NCI-H526 (cell line): ENCODE measurements around the gene RMDN2.
A peak's percentile ranks its signal among the peaks of the same experiment; 100 is the strongest.

Source experiments
- DNase-seq, 2 experiments: peaks; one replicate each; lab custom pipeline; 2025; lab: John Stamatoyannopoulos, UW

The RMDN2 gene

GRCh38 chr2:37925063-37925897 lies at the start of gene RMDN2:
Gene RMDN2 (plus strand): TSS chr2:37925287. CDS start chr2:37929278, 3,991 bp downstream.
- peak; percentile 73 to 94 for DNase-seq

GRCh38 chr2:37875403-37875906 lies 49.6 kb upstream of the RMDN2 start:
- no peak for DNase-seq

DNA sequence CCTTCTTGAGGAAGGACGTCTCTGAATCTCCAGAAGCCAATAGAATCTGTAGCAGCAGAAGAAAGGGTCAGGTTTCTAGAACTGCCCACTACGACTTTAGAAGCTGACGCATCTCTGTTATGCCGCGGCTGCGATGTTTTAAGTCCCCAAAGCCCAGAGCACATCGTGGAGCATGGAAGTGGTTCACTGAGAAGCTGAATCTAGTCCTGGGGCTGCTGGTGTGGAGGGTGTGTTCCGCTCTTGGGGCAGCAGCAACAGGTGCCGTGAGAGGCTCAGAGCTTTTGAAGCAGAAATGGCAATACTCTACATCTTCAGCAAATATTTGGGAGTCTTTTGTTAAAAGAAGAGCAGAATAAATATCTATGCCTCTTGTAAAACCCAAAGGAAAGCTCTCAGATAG lies 48.9 kb upstream of the RMDN2 start:
- DNase-seq = no peak

DNA sequence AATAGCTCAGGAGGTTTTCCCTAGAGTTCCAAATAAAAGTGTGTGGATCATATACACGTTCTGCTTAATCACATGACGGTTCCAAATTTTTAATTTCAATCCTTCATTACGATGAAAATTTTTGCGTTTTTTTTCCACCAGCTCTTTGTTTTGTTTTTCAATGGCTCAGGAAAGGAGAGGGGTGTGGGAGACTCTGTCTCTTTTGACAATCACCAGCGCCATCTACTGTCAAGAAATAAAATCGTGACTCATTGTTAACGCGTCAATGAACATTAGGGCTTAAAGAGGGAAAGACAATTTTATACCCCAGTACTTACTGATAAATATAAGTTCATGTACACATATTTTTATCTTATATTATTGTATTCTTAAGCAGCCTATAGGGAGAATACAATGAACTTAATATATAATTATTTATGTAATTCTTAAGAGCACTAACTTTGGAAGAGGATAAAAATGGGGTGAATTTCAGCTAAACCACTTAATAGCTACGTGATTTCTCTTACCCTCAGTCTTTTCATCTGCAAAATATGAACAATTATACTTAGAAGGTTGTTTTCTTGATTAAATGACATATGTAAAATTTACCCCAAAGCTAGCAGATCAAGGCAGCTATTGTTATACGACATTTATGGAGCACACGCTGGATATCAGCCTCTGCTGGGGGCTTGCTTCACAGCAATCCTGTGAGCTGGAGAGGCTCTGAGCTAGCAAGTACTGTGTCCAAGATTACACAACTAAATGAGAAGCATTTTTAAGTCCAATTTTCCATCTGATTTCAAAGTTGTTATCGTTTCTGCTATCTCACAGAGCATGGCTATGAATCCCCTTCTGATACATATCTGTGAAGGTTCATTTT lies 47.4 kb upstream of the RMDN2 start:
- peak; percentile 9 to 78 for DNase-seq

GRCh38 chr2:37878536-37878935 lies 46.6 kb upstream of the RMDN2 start:
- no peak for DNase-seq

- DNase-seq = no peak
These were observed 44.5 kb upstream of the RMDN2 start for GRCh38 chr2:37880551-37880950.

DNA sequence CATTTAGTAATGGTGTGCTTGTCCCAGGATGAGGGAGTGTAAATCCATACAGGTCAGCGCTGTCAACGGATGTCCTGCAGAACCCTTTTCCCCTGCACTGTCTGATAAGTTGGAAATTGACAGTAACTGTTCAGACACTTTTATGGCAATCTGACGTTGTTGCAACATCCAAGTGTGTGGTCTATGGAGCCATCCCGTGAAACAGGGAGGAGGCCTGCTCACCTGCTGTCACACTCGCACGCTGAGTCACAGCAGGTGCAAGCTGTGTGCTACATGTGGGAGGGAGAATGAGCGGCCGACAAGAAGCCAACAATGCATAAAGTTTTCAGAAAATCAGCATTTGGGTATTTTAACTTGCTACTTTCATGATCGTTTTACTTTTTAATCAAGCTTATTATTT lies 43.7 kb upstream of the RMDN2 start:
- DNase-seq = no peak

DNA sequence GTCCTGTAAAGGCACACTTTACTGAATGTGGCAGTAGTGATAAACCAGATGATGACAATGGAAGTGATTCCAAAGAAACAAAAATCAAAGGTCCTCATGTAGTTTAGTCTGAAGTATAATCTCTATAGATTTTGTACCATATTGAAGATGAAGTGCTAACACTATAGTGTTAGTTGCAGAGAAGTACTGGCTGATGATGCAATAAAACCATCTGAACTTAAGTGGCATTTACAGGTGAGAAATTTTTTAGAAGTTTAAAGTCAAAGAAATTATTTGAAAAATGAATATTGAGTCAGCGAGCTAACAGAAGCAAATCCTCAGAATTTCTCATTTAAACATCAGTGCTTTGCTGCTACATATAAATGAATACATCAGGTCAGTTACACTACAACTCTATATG lies 43.1 kb upstream of the RMDN2 start:
- DNase-seq = no peak

GRCh38 chr2:37883518-37883917 lies 41.6 kb upstream of the RMDN2 start:
- no peak for DNase-seq

DNA sequence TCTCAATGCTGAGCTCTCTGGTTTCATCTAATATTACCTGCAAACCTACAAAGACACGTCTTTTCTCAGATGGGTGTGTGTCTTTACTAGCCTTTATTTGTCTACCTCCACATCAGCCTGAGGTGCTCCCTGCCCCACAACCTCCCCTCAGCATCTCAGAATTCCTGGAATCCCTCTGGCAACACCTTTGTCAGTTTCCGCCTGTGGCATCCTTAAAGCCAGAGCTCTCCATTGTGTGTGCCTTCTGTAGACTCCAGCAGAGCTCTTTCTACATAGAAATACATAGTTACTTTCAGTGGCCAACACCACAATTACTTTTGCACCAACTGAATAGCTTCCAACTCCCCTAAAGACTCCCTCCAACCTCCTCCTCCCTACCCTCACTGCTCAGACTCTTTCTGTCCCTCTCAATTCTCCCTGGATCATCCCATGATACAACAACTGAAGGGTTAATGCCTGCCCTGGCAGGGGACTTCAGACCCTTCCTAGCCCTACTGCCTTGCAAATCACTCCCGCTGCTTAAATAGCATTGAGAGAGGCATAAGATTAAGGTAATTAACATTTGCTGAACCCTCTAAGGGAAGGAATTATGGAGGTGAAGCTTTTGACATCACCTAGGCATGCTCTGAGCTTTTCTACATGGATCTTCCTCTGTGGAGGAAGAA lies 39.6 kb upstream of the RMDN2 start:
- no peak for DNase-seq

DNA sequence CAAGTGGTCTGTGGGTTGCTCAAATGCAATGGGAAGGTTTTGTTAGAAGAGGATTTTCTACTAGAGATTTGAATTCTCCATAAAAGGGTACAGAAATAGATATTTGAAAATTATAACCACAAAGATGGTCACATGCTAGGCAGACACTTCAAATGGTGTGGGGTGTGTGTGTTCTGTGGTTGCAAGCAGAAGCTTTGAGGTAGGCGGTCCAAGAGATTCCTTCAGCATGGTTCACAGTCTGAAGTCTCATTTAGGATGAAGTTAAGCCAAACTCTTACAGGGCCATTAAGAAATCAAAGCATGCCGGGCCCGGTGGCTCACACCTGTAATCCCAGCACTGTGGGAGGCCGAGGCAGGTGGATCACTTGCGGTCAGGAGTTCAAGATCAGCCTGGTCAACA lies 38.3 kb upstream of the RMDN2 start:
- DNase-seq = no peak

DNA sequence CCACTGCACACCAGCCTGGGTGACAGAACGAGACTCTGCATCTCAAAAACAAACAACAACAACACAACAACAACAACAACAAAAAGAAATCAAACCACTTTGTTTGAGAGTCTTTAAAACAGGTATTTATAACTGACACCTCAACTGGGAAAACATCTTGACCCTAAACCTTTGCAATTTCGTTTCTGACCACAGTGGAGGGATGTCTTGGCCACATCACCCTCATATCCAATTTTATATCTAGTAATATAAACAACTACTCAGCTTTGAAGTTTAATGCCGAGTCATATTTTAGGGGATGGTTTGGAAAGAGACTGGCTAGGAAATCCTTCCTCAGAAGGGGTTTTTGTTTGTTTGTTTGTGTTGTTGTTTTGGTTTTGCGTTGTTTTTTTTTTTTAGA lies 37.8 kb upstream of the RMDN2 start:
- no peak for DNase-seq

- DNase-seq = peak; percentile 23 to 77
These were observed 34.1 kb upstream of the RMDN2 start for GRCh38 chr2:37890893-37891495.

DNA sequence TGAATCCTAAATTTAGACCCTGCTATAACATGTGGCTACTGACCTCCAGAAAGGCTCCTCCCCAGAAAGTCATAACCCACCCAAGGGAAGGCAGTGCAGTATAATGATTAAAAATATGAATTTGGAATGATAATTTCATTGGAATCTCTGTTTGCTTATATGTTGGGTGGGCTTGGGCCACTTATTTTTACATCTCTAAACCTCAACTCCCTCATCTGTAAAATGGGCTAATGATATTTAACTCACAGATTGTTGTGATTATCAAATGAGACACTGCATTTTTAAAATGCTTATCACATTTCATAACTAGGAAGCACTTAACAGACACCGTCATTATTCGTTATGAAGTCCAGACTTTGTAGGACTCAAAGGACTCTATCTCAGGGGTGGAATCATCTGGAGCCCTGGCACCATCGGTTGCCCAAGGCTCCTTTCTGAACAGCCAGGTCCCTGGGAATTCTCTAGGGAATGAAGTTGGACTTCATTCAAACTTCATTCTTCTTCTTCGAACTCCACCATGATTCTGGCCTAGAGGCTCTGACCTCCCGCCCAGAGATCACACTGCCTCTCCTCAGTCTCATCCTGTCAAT lies 33.1 kb upstream of the RMDN2 start:
- no peak for DNase-seq

- DNase-seq = no peak
These were observed 32.5 kb upstream of the RMDN2 start for GRCh38 chr2:37892436-37893114.

GRCh38 chr2:37893327-37893726 lies 31.8 kb upstream of the RMDN2 start:
- no peak for DNase-seq

DNA sequence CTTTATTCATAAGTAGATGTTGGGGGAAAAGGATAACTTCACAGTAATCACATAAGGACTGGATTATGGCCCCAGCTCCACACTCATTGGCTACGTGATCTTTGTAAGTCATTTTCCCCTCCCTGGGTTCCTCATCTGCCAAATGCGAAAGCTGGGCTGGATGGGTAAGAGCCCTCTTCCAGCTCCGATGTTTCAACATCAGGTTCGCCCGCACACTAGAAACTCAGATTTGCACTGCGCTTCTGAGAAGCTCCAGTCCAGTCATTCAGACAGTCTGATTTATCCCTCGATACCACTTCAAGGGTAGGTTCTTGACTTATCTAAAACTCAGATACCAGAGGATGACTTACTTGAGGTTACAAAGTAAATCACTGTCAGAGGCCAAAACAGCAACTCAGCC lies 31.0 kb upstream of the RMDN2 start:
- no peak for DNase-seq

- no peak for DNase-seq
These were observed 30.5 kb upstream of the RMDN2 start for GRCh38 chr2:37894601-37895000.

DNA sequence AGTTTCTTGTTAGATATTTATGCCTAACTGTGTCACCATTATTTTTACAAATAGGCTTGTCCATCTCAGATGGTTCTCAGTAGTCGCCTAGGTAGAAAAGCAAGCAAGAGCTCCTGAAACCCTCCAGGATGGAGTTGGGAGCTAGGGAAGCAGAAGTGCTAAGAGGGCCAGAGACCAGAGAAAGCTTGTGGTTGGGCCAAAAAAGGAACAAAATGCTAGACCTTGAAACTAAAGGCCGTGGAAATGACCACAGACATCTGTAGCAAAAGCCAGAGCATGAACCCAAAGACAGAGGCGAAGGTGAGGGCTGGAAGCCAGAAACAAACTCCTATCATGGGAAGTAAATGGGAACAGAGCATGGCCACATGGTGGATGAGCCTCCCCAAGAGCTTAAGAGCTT lies 29.9 kb upstream of the RMDN2 start:
- no peak for DNase-seq

DNA sequence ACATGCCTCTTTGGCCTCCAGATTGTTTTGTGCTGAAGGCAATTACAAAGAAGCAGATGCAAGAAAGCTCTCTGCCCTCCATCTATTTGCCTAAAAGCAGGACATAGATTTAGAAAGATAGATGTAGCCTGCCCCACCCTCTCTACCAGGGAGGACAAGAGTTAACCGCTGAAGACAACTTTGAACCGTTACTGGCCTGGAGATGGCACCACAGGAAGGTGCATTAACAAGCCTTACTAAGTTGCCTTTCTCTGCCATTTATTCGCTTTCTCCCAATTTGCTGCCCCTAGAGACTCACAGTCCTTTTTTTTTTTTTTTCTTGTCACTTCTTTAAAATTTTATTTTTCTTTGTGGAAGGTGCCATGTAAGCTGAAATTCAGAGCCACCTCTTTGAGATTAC lies 28.8 kb upstream of the RMDN2 start:
- DNase-seq = no peak

GRCh38 chr2:37897511-37897910 lies 27.6 kb upstream of the RMDN2 start:
- no peak for DNase-seq
